Hematopoietic multipotent progenitor cell (in vitro differentiated cells): Measurements from ENCODE around the gene HSD17B10. TPM values are rescaled to one million over a fixed set of nuclear protein-coding genes. Genes with fewer than 3 reads are reported as not detected.
"Not testable (repeated sequence)": the region's sequence is repeated elsewhere in the genome, so short reads cannot be mapped to it uniquely, and the experiment has no call there.

Experiments used
- DNase-seq, 3 donors: peaks; one replicate each; pipeline ENCODE4 v3.0.0-alpha.2; 2011 to 2015; ENCODE audit warnings: low read depth in 2 of 3, low spot score in 2 of 3
- total RNA-seq: library from RNA; depleted of rRNA; stranded (reverse); fragments of >200 nt; gene quantifications from one replicate; pipeline ENCODE4 v1.2.3, GENCODE V29; 2012

Gene HSD17B10
- 77.8 TPM for total RNA-seq

- peak; percentile 55 to 89 (median 82) for DNase-seq
Measured at GRCh38 chrX:53433651-53434639, at the start of gene HSD17B10. HSD17B10 (minus strand) TSS chrX:53434370; CDS start chrX:53434345, 25 bp downstream.

- no peak for DNase-seq
Measured at GRCh38 chrX:53483416-53483815, 49.2 kb upstream of the HSD17B10 start.

GRCh38 chrX:53481816-53482465, 47.8 kb upstream of the HSD17B10 start:
- DNase-seq: peak; percentile 14 to 72 (median 42)

GRCh38 chrX:53481093-53481492, 46.9 kb upstream of the HSD17B10 start:
- DNase-seq: no peak

GRCh38 chrX:53479301-53479700, 45.1 kb upstream of the HSD17B10 start:
- DNase-seq: no peak

- DNase-seq: no peak
Measured at GRCh38 chrX:53476371-53476770, 42.2 kb upstream of the HSD17B10 start.

- peak in 1 of 3 donors; percentile 58 for DNase-seq
Measured at GRCh38 chrX:53474707-53475106, 40.5 kb upstream of the HSD17B10 start.

- no peak for DNase-seq
Measured at GRCh38 chrX:53471346-53471745, 37.2 kb upstream of the HSD17B10 start.

GRCh38 chrX:53468659-53469058, 34.5 kb upstream of the HSD17B10 start:
- not testable (repeated sequence) for DNase-seq

GRCh38 chrX:53458082-53458481, 23.9 kb upstream of the HSD17B10 start:
- no peak for DNase-seq

GRCh38 chrX:53456254-53456653, 22.1 kb upstream of the HSD17B10 start:
- DNase-seq: no peak

- DNase-seq: peak in 1 of 3 donors; percentile 15
Measured at GRCh38 chrX:53452812-53453211, 18.6 kb upstream of the HSD17B10 start.

GRCh38 chrX:53449632-53450031, 15.5 kb upstream of the HSD17B10 start:
- no peak for DNase-seq

GRCh38 chrX:53447441-53447840, 13.3 kb upstream of the HSD17B10 start:
- no peak for DNase-seq

- peak in 2 of 3 donors; percentile 22 to 60 for DNase-seq
Measured at GRCh38 chrX:53445977-53446376, 11.8 kb upstream of the HSD17B10 start.

- peak in 2 of 3 donors; percentile 41 to 59 for DNase-seq
Measured at GRCh38 chrX:53442322-53442631, 8.1 kb upstream of the HSD17B10 start.

- DNase-seq: peak in 2 of 3 donors; percentile 37 to 40
Measured at GRCh38 chrX:53441531-53442321, 7.6 kb upstream of the HSD17B10 start.

GRCh38 chrX:53440621-53441517, 6.7 kb upstream of the HSD17B10 start:
- peak in 2 of 3 donors; percentile 28 to 36 for DNase-seq

- DNase-seq: no peak
Measured at GRCh38 chrX:53440101-53440500, 5.9 kb upstream of the HSD17B10 start.

GRCh38 chrX:53438832-53439230, 4.7 kb upstream of the HSD17B10 start:
- DNase-seq: no peak
